Measurements from ENCODE around the gene GALNT2.

- TF ChIP-seq CTCF (IDR thresholded peaks at IDR 0.05) (no peak), EZH2 (IDR thresholded peaks at IDR 0.05; ENCODE audit: borderline replicate concordance, insufficient read depth, low read depth, low read length, poor library complexity, severe bottlenecking) (no peak)
These were observed 2.1 kb downstream of the GALNT2 start for GRCh38 chr1:230068952-230069684.
